Measurements from ENCODE around the gene LRRC75A.

- TF ChIP-seq EP300 (IDR thresholded peaks at IDR 0.05) (no peak), POLR2A (IDR thresholded peaks at IDR 0.05) (no peak), POLR2AphosphoS5 (IDR thresholded peaks at IDR 0.05) (no peak)
- TF ChIP-seq, protein P1, sequence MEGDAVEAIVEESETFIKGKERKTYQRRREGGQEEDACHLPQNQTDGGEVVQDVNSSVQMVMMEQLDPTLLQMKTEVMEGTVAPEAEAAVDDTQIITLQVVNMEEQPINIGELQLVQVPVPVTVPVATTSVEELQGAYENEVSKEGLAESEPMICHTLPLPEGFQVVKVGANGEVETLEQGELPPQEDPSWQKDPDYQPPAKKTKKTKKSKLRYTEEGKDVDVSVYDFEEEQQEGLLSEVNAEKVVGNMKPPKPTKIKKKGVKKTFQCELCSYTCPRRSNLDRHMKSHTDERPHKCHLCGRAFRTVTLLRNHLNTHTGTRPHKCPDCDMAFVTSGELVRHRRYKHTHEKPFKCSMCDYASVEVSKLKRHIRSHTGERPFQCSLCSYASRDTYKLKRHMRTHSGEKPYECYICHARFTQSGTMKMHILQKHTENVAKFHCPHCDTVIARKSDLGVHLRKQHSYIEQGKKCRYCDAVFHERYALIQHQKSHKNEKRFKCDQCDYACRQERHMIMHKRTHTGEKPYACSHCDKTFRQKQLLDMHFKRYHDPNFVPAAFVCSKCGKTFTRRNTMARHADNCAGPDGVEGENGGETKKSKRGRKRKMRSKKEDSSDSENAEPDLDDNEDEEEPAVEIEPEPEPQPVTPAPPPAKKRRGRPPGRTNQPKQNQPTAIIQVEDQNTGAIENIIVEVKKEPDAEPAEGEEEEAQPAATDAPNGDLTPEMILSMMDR (IDR thresholded peaks at IDR 0.05) = no peak
Measured at GRCh38 chr17:16467886-16468285, 24.1 kb downstream of the LRRC75A start.

All from stomach (tissue), 4 donors.